PFSK-1 (cell line): ENCODE data around the gene DAB2IP.

Experiments used
- FOXP2 ChIP-seq: optimal IDR thresholded peaks from 2 replicates; pipeline ENCODE3; 2011; ENCODE audit warnings: borderline replicate concordance, control low read depth, inconsistent platforms; ENCODE audit not compliant: insufficient read depth; ENCODE audit errors: extremely low read length, extremely low read depth
- POLR2AphosphoS5 ChIP-seq: IDR thresholded peaks from 2 replicates; pipeline ENCODE4 v1.6.1; 2012; ENCODE audit warnings: low read depth, mild to moderate bottlenecking, control low read depth, low read length, moderate library complexity
- REST ChIP-seq, 2 experiments: IDR thresholded peaks; 2 replicates each; pipeline versions ENCODE4 v1.6.1 to v1.8.0; 2011 to 2012; ENCODE audit warnings: low read depth in 2 of 2, low read length in 2 of 2, control low read depth in 1 of 2, inconsistent platforms in 1 of 2, mild to moderate bottlenecking in 1 of 2, moderate library complexity in 1 of 2; ENCODE audit not compliant: insufficient read depth in 1 of 2
- SIN3A ChIP-seq: IDR thresholded peaks from 2 replicates; pipeline ENCODE4 v1.6.1; 2012; ENCODE audit warnings: mild to moderate bottlenecking, low read length, moderate library complexity, borderline replicate concordance; ENCODE audit not compliant: insufficient read depth
- TAF1 ChIP-seq: IDR thresholded peaks from 2 replicates; pipeline ENCODE4 v1.6.1; 2012; ENCODE audit warnings: low read length, control low read depth, borderline replicate concordance; ENCODE audit not compliant: insufficient read depth

DNA sequence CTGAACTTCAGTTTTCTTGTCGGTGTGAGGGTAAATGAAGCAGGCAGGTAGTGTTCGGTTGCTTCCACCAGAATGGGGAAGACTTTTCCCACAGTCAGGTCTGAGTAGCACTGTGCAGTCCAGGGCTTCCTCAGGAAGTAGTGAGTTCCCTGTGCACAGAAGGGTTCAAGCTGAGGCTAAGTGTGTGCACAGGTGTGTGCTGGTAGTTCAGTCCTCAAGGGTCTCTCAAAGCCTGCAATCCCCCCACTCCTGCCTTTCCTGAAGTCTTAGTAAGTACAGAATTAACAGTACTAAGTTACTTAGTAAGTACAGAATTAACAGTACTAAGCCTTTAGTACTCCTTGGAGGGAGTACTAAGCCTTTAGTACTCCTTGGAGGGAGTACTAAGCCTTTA lies 1.4 kb downstream of the DAB2IP start:
- no peak for TF ChIP-seq SIN3A
- TF ChIP-seq POLR2AphosphoS5: no peak
- TF ChIP-seq REST (IDR thresholded peaks at IDR 0.05; ENCODE audit: insufficient read depth in 1 of 2, low read depth in 2 of 2, low read length in 2 of 2): no peak
- no peak for TF ChIP-seq TAF1
- no peak for TF ChIP-seq FOXP2
